NT2/D1 (cell line): ENCODE measurements around the gene TFPI2.

Experiments
- DNase-seq: peaks from one replicate; pipeline ENCODE4 v3.0.0-alpha.2; 2011; ENCODE audit warnings: low read depth, low spot score
- H3K27me3 ChIP-seq: 2 replicates; pipeline ENCODE4 v1.6.0; 2011; ENCODE audit warnings: mild to moderate bottlenecking; ENCODE audit not compliant: insufficient read length, insufficient read depth
- H3K36me3 ChIP-seq: 2 replicates; pipeline ENCODE4 v1.6.1; 2011; ENCODE audit warnings: mild to moderate bottlenecking, low read length, mixed read lengths; ENCODE audit not compliant: insufficient read depth, insufficient read length
- H3K4me1 ChIP-seq: 2 replicates; pipeline ENCODE4 v1.5.1; 2011; ENCODE audit not compliant: insufficient read depth, insufficient read length
- H3K4me3 ChIP-seq: 2 replicates; pipeline ENCODE4 v1.5.1; 2011; ENCODE audit warnings: low read depth; ENCODE audit not compliant: insufficient read length
- H3K9ac ChIP-seq: 2 replicates; pipeline ENCODE4 v1.6.0; 2011; ENCODE audit warnings: low read depth; ENCODE audit not compliant: insufficient read length
- H3K9me3 ChIP-seq: 2 replicates; pipeline ENCODE4 v1.5.1; 2011; ENCODE audit warnings: mild to moderate bottlenecking, low read length; ENCODE audit not compliant: insufficient read depth
- SUZ12 ChIP-seq: IDR thresholded peaks from 2 replicates; pipeline ENCODE4 v1.6.1; 2011; ENCODE audit not compliant: insufficient read length, insufficient read depth; ENCODE audit errors: extremely low read depth
- YY1 ChIP-seq: IDR thresholded peaks from 2 replicates; pipeline ENCODE4 v1.6.1; 2011; ENCODE audit not compliant: insufficient read length, insufficient read depth
- ZNF274 ChIP-seq: IDR thresholded peaks from 2 replicates; pipeline ENCODE4 v1.6.1; 2011; ENCODE audit warnings: mild to moderate bottlenecking, low read depth, low read length

TFPI2 gene

GRCh38 chr7:93851536-93851935 is 39.0 kb downstream of the TFPI2 start:
- no peak overlapping the region for H3K9ac ChIP-seq
- TF ChIP-seq ZNF274 = no peak
- TF ChIP-seq YY1 = no peak
- no peak for TF ChIP-seq SUZ12

GRCh38 chr7:93843260-93843659 is 47.3 kb downstream of the TFPI2 start:
- no peaks in the 10 kb centered on the region for H3K27me3 ChIP-seq
- TF ChIP-seq ZNF274 (no peak), YY1 (no peak), SUZ12 (no peak)
- H3K36me3 ChIP-seq = no peaks in the 10 kb centered on the region
- H3K4me1 ChIP-seq = no peaks in the 10 kb centered on the region
- no peak overlapping the region for H3K4me3 ChIP-seq
- no peak for DNase-seq
- H3K9me3 ChIP-seq = no peaks in the 10 kb centered on the region
- H3K9ac ChIP-seq = no peak overlapping the region

More at GRCh38 chr7:93851536-93851935, 39.0 kb downstream of the TFPI2 start:
- Histone ChIP-seq H3K4me3 (no peak overlapping the region), H3K27me3 (no peaks in the 10 kb centered on the region), H3K36me3 (no peaks in the 10 kb centered on the region), H3K4me1 (no peaks in the 10 kb centered on the region), H3K9me3 (no peaks in the 10 kb centered on the region)
- DNase-seq = no peak

- no peaks in the 10 kb centered on the region for H3K9me3 ChIP-seq
- H3K27me3 ChIP-seq = no peaks in the 10 kb centered on the region
- no peak for TF ChIP-seq ZNF274
- TF ChIP-seq SUZ12 = no peak
- no peak for TF ChIP-seq YY1
- H3K9ac ChIP-seq = no peak overlapping the region
- no peak for DNase-seq
- no peaks in the 10 kb centered on the region for H3K4me1 ChIP-seq
- no peak overlapping the region for H3K4me3 ChIP-seq
- H3K36me3 ChIP-seq = no peaks in the 10 kb centered on the region
Observed at GRCh38 chr7:93838966-93839365, 51.6 kb downstream of the TFPI2 start.

GRCh38 chr7:93837245-93837644 is 53.3 kb downstream of the TFPI2 start:
- Histone ChIP-seq H3K27me3 (no peaks in the 10 kb centered on the region), H3K36me3 (no peaks in the 10 kb centered on the region), H3K9ac (no peak overlapping the region), H3K4me3 (no peak overlapping the region), H3K9me3 (no peaks in the 10 kb centered on the region), H3K4me1 (no peaks in the 10 kb centered on the region)
- no peak for DNase-seq
- TF ChIP-seq ZNF274 = no peak
- TF ChIP-seq YY1 = no peak
- TF ChIP-seq SUZ12 = no peak

GRCh38 chr7:93836116-93836515 is 54.4 kb downstream of the TFPI2 start:
- Histone ChIP-seq H3K4me3 (no peak overlapping the region), H3K9me3 (no peaks in the 10 kb centered on the region), H3K9ac (no peak overlapping the region), H3K36me3 (no peaks in the 10 kb centered on the region), H3K27me3 (no peaks in the 10 kb centered on the region), H3K4me1 (no peaks in the 10 kb centered on the region)
- no peak for TF ChIP-seq SUZ12
- TF ChIP-seq ZNF274 = no peak
- no peak for TF ChIP-seq YY1
- DNase-seq = no peak

- Histone ChIP-seq H3K36me3 (no peaks in the 10 kb centered on the region), H3K4me3 (no peak overlapping the region), H3K9ac (no peak overlapping the region), H3K4me1 (no peaks in the 10 kb centered on the region), H3K9me3 (no peaks in the 10 kb centered on the region), H3K27me3 (no peaks in the 10 kb centered on the region)
- TF ChIP-seq ZNF274 = no peak
- TF ChIP-seq SUZ12 = no peak
- no peak for TF ChIP-seq YY1
- DNase-seq = no peak
Observed at GRCh38 chr7:93835702-93836101, 54.9 kb downstream of the TFPI2 start.
